GM12878 (cell line): ENCODE data around the gene TOM1L2. TPM values are rescaled to one million over a fixed set of nuclear protein-coding genes. Genes with fewer than 3 reads are reported as not detected.

Experiments
- ATAC-seq: fragments of 200-7000 bp; cut with Tn5 transposase; 3 replicates; pipeline ENCODE4 v1.9.1; 2020; ENCODE audit warnings: mild to moderate bottlenecking, moderate library complexity
- BruUV-seq: library from RNA; stranded (reverse); fragments of 400-500 nt; replicated peaks from 2 replicates; lab custom pipeline; 2021; lab: Mats Ljungman, UMichigan
- CTCF ChIA-PET: fragments of 300-600 bp; sonication (Branson Sonifier 250); formaldehyde crosslinking; extraction: SDS; loops from one replicate; lab custom pipeline; 2021; ENCODE audit warnings: inconsistent platforms; lab: Yijun Ruan, JAX
- POLR2A ChIA-PET: fragments of 350-600 bp; formaldehyde crosslinking; extraction: SDS; loops from one replicate; lab custom pipeline; 2021; ENCODE audit warnings: inconsistent platforms; lab: Charles Lee
- RAD21 ChIA-PET: fragments of 300-600 bp; sonication (Branson Sonifier 250); formaldehyde crosslinking; loops from one replicate; lab custom pipeline; 2023; ENCODE audit warnings: antibody characterized with exemption; ENCODE audit not compliant: unreplicated experiment; lab: Charles Lee
- SMC1A ChIA-PET: fragments of 300-600 bp; sonication (Branson Sonifier 250); formaldehyde crosslinking; loops from one replicate; lab custom pipeline; 2023; ENCODE audit not compliant: unreplicated experiment, uncharacterized antibody; lab: Charles Lee
- DNase-seq: peaks from one replicate; pipeline ENCODE4 v3.0.0-alpha.2; 2011; ENCODE audit warnings: low read depth, low spot score
- FAIRE-seq: peaks from 3 replicates; lab custom pipeline; 2011; peaks lifted over from hg19 to GRCh38; lab: Jason Lieb, UNC
- H2AFZ ChIP-seq: 2 replicates; pipeline ENCODE4 v1.6.0; 2011; ENCODE audit warnings: low read depth, low read length, control low read depth; ENCODE audit not compliant: control insufficient read depth
- H3K27ac ChIP-seq: 2 replicates; pipeline ENCODE4 v1.5.1; 2011; ENCODE audit warnings: control low read depth; ENCODE audit not compliant: control insufficient read depth, insufficient read depth
- H3K27me3 ChIP-seq, 2 experiments: replicated peaks in 1 of 2; 2 replicates each; pipeline versions ENCODE4 v1.6.0 to v1.6.1; 2011; ENCODE audit warnings: low read length in 1 of 2; ENCODE audit not compliant: control insufficient read depth in 2 of 2, insufficient read depth in 2 of 2
- H3K36me3 ChIP-seq, 2 experiments: 2 replicates each; pipeline ENCODE4 v1.5.1; 2011; ENCODE audit warnings: low read length in 1 of 2; ENCODE audit not compliant: control insufficient read depth in 2 of 2, insufficient read depth in 2 of 2
- H3K4me1 ChIP-seq: 2 replicates; pipeline ENCODE4 v1.6.1; 2011; ENCODE audit warnings: mild to moderate bottlenecking, low read length, moderate library complexity, mixed read lengths; ENCODE audit not compliant: control insufficient read depth, insufficient read depth
- H3K4me2 ChIP-seq: 2 replicates; pipeline ENCODE4 v1.6.0; 2011; ENCODE audit warnings: control low read depth; ENCODE audit not compliant: control insufficient read depth, insufficient read depth
- H3K4me3 ChIP-seq: fragments of 200-600 bp; sonication (generic); 2 replicates; pipeline ENCODE4 v1.5.1; 2016
- H3K79me2 ChIP-seq: 2 replicates; pipeline ENCODE4 v1.6.0; 2011; ENCODE audit warnings: low read length; ENCODE audit not compliant: control insufficient read depth, insufficient read depth
- H3K9ac ChIP-seq: 2 replicates; pipeline ENCODE4 v1.8.0; 2011; ENCODE audit warnings: low read length, control low read depth, mixed read lengths; ENCODE audit not compliant: control insufficient read depth, insufficient read depth
- H3K9me3 ChIP-seq: replicated peaks from 3 replicates; pipeline ENCODE4 v1.5.1; 2011; ENCODE audit warnings: mild to moderate bottlenecking, low read length; ENCODE audit not compliant: control insufficient read depth, insufficient read depth
- H4K20me1 ChIP-seq: 2 replicates; pipeline ENCODE4 v1.6.0; 2011; ENCODE audit not compliant: control insufficient read depth, insufficient read depth
- CBFB ChIP-seq: IDR thresholded peaks from 2 replicates; pipeline ENCODE4 v1.6.1; 2016; ENCODE audit warnings: antibody characterized with exemption, low read depth
- CHD2 ChIP-seq: IDR thresholded peaks from 2 replicates; pipeline ENCODE4 v1.6.1; 2011; ENCODE audit warnings: low read depth, low read length, improper control_type of control experiment, borderline replicate concordance
- EZH2 ChIP-seq: IDR thresholded peaks from 2 replicates; pipeline ENCODE4 v1.6.1; 2012; ENCODE audit warnings: low read depth, mild to moderate bottlenecking, control low read depth, inconsistent platforms, low read length, borderline replicate concordance; ENCODE audit not compliant: control insufficient read depth
- FOS ChIP-seq: IDR thresholded peaks from 3 replicates; pipeline ENCODE4 v1.6.1; 2011; ENCODE audit warnings: borderline replicate concordance; ENCODE audit not compliant: insufficient read length; ENCODE audit errors: extremely low read depth
- HDGF ChIP-seq: fragments of 450-650 bp; IDR thresholded peaks from 2 replicates; pipeline ENCODE4 v1.6.1; 2016; ENCODE audit warnings: antibody characterized with exemption
- POLR2AphosphoS5 ChIP-seq: IDR thresholded peaks from 2 replicates; pipeline ENCODE4 v1.6.1; 2011; ENCODE audit warnings: mild to moderate bottlenecking, low read length, inconsistent platforms
- RAD21 ChIP-seq: IDR thresholded peaks from 2 replicates; pipeline ENCODE4 v1.6.1; 2011; ENCODE audit warnings: mild to moderate bottlenecking, low read depth, low read length, moderate library complexity; ENCODE audit not compliant: insufficient read depth
- SREBF2 ChIP-seq: IDR thresholded peaks from 2 replicates; pipeline ENCODE4 v1.6.1; 2012; ENCODE audit warnings: mild to moderate bottlenecking, low read length
- SUZ12 ChIP-seq: fragments of 200-600 bp; sonication (generic); IDR thresholded peaks from one replicate; pipeline ENCODE4 v1.6.1; 2018; ENCODE audit warnings: antibody characterized with exemption, mild to moderate bottlenecking; ENCODE audit not compliant: unreplicated experiment
- in situ Hi-C: fragments of 300-500 bp; cut with MboI; formaldehyde crosslinking; loops from 9 replicates; pipeline ENCODE4 v1.14.3; 2018; ENCODE audit warnings: mixed read lengths
- intact Hi-C: fragments of 100-400 bp; cut with micrococcal nuclease; formaldehyde crosslinking; loops from one replicate; pipeline ENCODE4 v1.14.2; 2022; ENCODE audit not compliant: unreplicated experiment
- polyA plus RNA-seq, 11 experiments: library from polyadenylated mRNA; depleted of rRNA in 4 of 11; unstranded in 6 of 11; stranded (reverse) in 5 of 11; fragments of >200 nt; fragmentation: Nextera tagmentation in 4 of 11; fragmentation: Illumina TruSeq in 1 of 11; extraction: Ambion mirVana in 4 of 11; extraction: Trizol in 1 of 11; gene quantifications; 1 replicate in 1 of 11; 2 replicates in 10 of 11; pipeline versions ENCODE4 v1.2.1 to v1.2.3, GENCODE V29; 2011 to 2016; ENCODE audit warnings: inconsistent platforms in 2 of 11, missing spikeins in 2 of 11, low read depth in 1 of 11
- total RNA-seq, 4 experiments: library from RNA; depleted of rRNA in 3 of 4; stranded (reverse); fragments of >200 nt in 3 of 4; fragmentation: Illumina TruSeq in 1 of 4; extraction: Trizol in 1 of 4; gene quantifications; 2 replicates each; pipeline versions ENCODE4 v1.2.1 to v1.2.3, GENCODE V29; 2013 to 2021
- TF ChIP-seq, protein P1 (sequence below): IDR thresholded peaks from 2 replicates; pipeline ENCODE4 v1.6.1; 2012; ENCODE audit warnings: improper control_type of control experiment, low read depth, low read length; ENCODE audit not compliant: insufficient replicate concordance

Gene TOM1L2
- total and polyA plus RNA-seq, 10 of the 15 experiments (the other 5 are each of a cell fraction or from before 2014, with no cell fraction given) = 0.19 to 19.2 (median 8.1) TPM

DNA sequence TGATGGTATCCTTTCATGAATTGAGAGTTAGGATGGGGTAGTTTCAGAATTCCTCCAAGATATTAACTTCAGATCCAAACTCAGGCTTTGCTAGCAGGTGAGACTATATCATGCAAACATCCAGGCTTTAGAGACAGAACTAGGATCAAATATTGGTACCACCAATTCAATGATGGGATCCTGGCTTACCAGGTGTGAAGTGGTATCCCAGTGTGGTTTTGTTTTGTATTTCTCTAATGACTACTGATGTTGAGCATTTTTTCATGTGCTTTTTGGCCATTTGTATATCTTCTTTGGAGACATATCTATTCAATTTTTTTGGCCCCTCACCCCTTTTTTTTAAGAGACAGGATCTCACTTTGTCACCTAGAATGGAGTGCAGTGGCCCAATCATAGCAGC is 57.0 kb downstream of the TOM1L2 start:
- POLR2A ChIA-PET = no interaction called here
- in situ Hi-C loops = no loop called here
- CTCF ChIA-PET = interaction anchor here (0.7 to 1.6 kb wide), 3 partner anchors 53 to 173 kb away, joined by 3 to 4 read pairs (median 4); partner anchors contain the start of gene DRG2

More for the DNA sequence above, 57.0 kb downstream of the TOM1L2 start:
- no TSS peak for BruUV-seq
- H3K27ac ChIP-seq = no peak overlapping the region
- no peaks in the 10 kb centered on the region for H3K9me3 ChIP-seq
- H3K4me1 ChIP-seq = peaks cover 11% of the 10 kb centered on the region
- no peaks in the 10 kb centered on the region for H3K79me2 ChIP-seq
- no peaks in the 10 kb centered on the region for H4K20me1 ChIP-seq
- H3K36me3 ChIP-seq = no peaks in the 10 kb centered on the region
- ATAC-seq (no peak), DNase-seq (no peak), FAIRE-seq (no peak)
- intact Hi-C loops = loop anchor here (5.0 kb wide), 2 partner anchors 53 to 233 kb away; partner anchors contain the start of gene RAI1
- ChIA-PET RAD21 (no interaction called here), SMC1A (interaction anchor here (0.8 to 1.2 kb wide), 3 partner anchors 17 to 24 kb away, joined by 3 to 4 read pairs (median 3); no protein-coding TSS in a partner anchor)
- TF ChIP-seq SREBF2 (no peak), EZH2 (no peak), FOS (no peak), RAD21 (no peak), POLR2AphosphoS5 (no peak), HDGF (no peak), SUZ12 (no peak), CBFB (no peak), CHD2 (no peak)
- TF ChIP-seq, protein P1, sequence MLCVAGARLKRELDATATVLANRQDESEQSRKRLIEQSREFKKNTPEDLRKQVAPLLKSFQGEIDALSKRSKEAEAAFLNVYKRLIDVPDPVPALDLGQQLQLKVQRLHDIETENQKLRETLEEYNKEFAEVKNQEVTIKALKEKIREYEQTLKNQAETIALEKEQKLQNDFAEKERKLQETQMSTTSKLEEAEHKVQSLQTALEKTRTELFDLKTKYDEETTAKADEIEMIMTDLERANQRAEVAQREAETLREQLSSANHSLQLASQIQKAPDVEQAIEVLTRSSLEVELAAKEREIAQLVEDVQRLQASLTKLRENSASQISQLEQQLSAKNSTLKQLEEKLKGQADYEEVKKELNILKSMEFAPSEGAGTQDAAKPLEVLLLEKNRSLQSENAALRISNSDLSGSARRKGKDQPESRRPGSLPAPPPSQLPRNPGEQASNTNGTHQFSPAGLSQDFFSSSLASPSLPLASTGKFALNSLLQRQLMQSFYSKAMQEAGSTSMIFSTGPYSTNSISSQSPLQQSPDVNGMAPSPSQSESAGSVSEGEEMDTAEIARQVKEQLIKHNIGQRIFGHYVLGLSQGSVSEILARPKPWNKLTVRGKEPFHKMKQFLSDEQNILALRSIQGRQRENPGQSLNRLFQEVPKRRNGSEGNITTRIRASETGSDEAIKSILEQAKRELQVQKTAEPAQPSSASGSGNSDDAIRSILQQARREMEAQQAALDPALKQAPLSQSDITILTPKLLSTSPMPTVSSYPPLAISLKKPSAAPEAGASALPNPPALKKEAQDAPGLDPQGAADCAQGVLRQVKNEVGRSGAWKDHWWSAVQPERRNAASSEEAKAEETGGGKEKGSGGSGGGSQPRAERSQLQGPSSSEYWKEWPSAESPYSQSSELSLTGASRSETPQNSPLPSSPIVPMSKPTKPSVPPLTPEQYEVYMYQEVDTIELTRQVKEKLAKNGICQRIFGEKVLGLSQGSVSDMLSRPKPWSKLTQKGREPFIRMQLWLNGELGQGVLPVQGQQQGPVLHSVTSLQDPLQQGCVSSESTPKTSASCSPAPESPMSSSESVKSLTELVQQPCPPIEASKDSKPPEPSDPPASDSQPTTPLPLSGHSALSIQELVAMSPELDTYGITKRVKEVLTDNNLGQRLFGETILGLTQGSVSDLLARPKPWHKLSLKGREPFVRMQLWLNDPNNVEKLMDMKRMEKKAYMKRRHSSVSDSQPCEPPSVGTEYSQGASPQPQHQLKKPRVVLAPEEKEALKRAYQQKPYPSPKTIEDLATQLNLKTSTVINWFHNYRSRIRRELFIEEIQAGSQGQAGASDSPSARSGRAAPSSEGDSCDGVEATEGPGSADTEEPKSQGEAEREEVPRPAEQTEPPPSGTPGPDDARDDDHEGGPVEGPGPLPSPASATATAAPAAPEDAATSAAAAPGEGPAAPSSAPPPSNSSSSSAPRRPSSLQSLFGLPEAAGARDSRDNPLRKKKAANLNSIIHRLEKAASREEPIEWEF = no peak
- H2AFZ ChIP-seq = no peak overlapping the region
- H3K9ac ChIP-seq = no peak overlapping the region
- no peaks in the 10 kb centered on the region for H3K27me3 ChIP-seq
- no peak overlapping the region for H3K4me3 ChIP-seq
- no peak overlapping the region for H3K4me2 ChIP-seq
